ENCODE measurements around the gene GIMAP6. TPM values are rescaled to one million over a fixed set of nuclear protein-coding genes. Genes with fewer than 3 reads are reported as not detected.
"Not testable (repeated sequence)": the region's sequence is repeated elsewhere in the genome, so short reads cannot be mapped to it uniquely, and the experiment has no call there.

The GIMAP6 gene
- total and polyA plus RNA-seq, 12 donors = 9.9 to 50.6 (median 23.9) TPM

GRCh38 chr7:150610233-150610632 lies 22.0 kb downstream of the GIMAP6 start:
- DNase-seq = no peak
- no peaks in the 10 kb centered on the region for H3K9me3 ChIP-seq (replicated peaks in 1 of 3)
- H3K4me3 ChIP-seq = no peak overlapping the region
- no peaks in the 10 kb centered on the region for H3K4me1 ChIP-seq (replicated peaks in 1 of 2)
- 61 to 75% (median 67%) methylated on average over 1 of the region's 1 CpG for WGBS, 4 donors
- no peak for TF ChIP-seq POLR2A (IDR thresholded peaks at IDR 0.05)
- no peak for TF ChIP-seq CTCF (IDR thresholded peaks at IDR 0.05)
- no peak overlapping the region for H3K27ac ChIP-seq
- intact Hi-C loops (cut with DNase I) = no loop called here
- H3K36me3 ChIP-seq (replicated peaks in 1 of 2) = no peaks in the 10 kb centered on the region
- H3K27me3 ChIP-seq = no peaks in the 10 kb centered on the region

- H3K36me3 ChIP-seq (replicated peaks in 1 of 2); H3K27ac ChIP-seq; DNase-seq; H3K27me3 ChIP-seq; H3K4me1 ChIP-seq (replicated peaks in 1 of 2); intact Hi-C loops (cut with DNase I); H3K9me3 ChIP-seq (replicated peaks in 1 of 3); H3K4me3 ChIP-seq: not testable (repeated sequence)
- WGBS, 4 donors = 57 to 81% (median 66%) methylated on average over 2 of the region's 2 CpGs
Measured at GRCh38 chr7:150603600-150603999, 28.6 kb downstream of the GIMAP6 start.

- no peak overlapping the region for H3K27ac ChIP-seq
- no peak for DNase-seq
- no peaks in the 10 kb centered on the region for H3K9me3 ChIP-seq (replicated peaks in 1 of 3)
- intact Hi-C loops (cut with DNase I) = no loop called here
- WGBS, 4 donors = 27 to 71% (median 49%) methylated on average over 2 of the region's 2 CpGs
- no peak for TF ChIP-seq POLR2A (IDR thresholded peaks at IDR 0.05)
- no peak overlapping the region for H3K4me3 ChIP-seq
- H3K4me1 ChIP-seq (replicated peaks in 1 of 2) = no peaks in the 10 kb centered on the region
- H3K36me3 ChIP-seq (replicated peaks in 1 of 2) = no peaks in the 10 kb centered on the region
- no peaks in the 10 kb centered on the region for H3K27me3 ChIP-seq
Measured at GRCh38 chr7:150595361-150595760, 36.8 kb downstream of the GIMAP6 start.

GRCh38 chr7:150594805-150595204 lies 37.4 kb downstream of the GIMAP6 start:
- Histone ChIP-seq H3K4me3 (no peak overlapping the region), H3K27me3 (no peaks in the 10 kb centered on the region), H3K36me3 (replicated peaks in 1 of 2) (no peaks in the 10 kb centered on the region), H3K27ac (no peak overlapping the region), H3K4me1 (replicated peaks in 1 of 2) (no peaks in the 10 kb centered on the region), H3K9me3 (replicated peaks in 1 of 3) (no peaks in the 10 kb centered on the region)
- intact Hi-C loops (cut with DNase I) = no loop called here
- TF ChIP-seq CTCF (IDR thresholded peaks at IDR 0.05) (no peak), POLR2A (IDR thresholded peaks at IDR 0.05) (no peak)
- no peak for DNase-seq
- WGBS, 4 donors = 54 to 84% (median 65%) methylated on average over 2 of the region's 2 CpGs; no CpG with 5 or more reads in 1 of the 4 donors

GRCh38 chr7:150587551-150587950 lies 44.6 kb downstream of the GIMAP6 start:
- TF ChIP-seq CTCF (IDR thresholded peaks at IDR 0.05) = no peak
- no peak for TF ChIP-seq POLR2A (IDR thresholded peaks at IDR 0.05)
- no peak for DNase-seq
- no peaks in the 10 kb centered on the region for H3K36me3 ChIP-seq (replicated peaks in 1 of 2)
- no peak overlapping the region for H3K4me3 ChIP-seq
- peak overlapping the region in 4 of 5 donors; percentile 6 to 80 (median 40) for H3K27ac ChIP-seq
- H3K9me3 ChIP-seq (replicated peaks in 1 of 3) = no peaks in the 10 kb centered on the region
- no peaks in the 10 kb centered on the region for H3K27me3 ChIP-seq
- WGBS, 4 donors = 48 to 74% (median 61%) methylated on average over 1 of the region's 1 CpG
- H3K4me1 ChIP-seq (replicated peaks in 1 of 2) = peaks cover 0 to 12% of the 10 kb centered on the region in 2 donors
- intact Hi-C loops (cut with DNase I) = no loop called here
